Skeletal muscle cell (primary cell): ENCODE data around the gene NOP9.
A peak's percentile ranks its signal among the peaks of the same experiment; 100 is the strongest.

Experiments used
- DNase-seq: peaks from one replicate; pipeline ENCODE4 v3.0.0-alpha.2; 2010; ENCODE audit warnings: low read depth
- H3K4me3 ChIP-seq: 2 replicates; pipeline ENCODE4 v1.5.1; 2011; ENCODE audit warnings: low read depth, mild to moderate bottlenecking, control low read depth, low read length, moderate library complexity

Gene NOP9

DNA sequence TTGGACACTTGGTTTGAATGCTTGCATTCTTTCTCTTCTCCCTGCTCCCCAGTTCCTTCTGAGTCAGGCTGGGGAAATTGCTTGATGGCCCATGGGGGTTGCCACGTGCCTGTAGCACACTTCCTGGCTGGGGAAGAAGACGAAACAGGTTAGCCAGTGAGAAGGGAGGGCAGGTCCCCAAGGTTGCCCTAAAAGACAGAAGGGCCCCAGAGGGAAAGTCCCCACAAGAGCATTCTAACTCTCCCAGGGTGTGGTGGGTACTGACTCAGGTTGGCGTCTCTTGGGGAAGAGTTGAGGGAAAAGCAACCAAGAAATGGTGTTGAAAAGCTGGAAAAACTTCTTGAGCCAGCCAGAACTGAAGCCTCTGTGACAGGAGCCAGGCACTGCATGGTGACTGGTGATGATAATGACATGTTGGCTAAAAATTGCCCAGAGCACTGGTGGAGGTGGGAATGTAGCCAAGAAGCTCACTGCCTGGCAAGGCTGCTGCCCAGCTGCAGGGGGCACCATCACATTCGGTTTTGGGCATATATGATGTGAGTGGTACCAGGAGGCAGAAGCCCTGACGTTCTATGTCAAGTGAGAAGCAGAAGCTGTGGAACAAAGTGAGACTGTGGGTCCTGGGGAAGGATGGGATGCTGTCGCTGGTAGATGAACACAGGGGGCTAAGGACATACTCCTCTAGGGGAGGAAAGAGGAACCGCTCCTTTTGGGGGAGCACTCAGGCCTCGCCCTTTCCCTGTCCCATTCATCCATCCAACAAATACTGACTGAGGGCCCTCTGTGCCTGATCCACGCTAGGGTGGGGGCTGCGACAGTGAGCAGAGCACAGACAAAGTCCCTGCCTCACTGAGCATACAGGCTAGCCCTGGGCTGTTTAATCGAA lies 20.1 kb upstream of the NOP9 start:
- no peak for DNase-seq
- no peak overlapping the region for H3K4me3 ChIP-seq

- H3K4me3 ChIP-seq, result no peak overlapping the region
These were observed 18.7 kb upstream of the NOP9 start for GRCh38 chr14:24280797-24281460.

DNA sequence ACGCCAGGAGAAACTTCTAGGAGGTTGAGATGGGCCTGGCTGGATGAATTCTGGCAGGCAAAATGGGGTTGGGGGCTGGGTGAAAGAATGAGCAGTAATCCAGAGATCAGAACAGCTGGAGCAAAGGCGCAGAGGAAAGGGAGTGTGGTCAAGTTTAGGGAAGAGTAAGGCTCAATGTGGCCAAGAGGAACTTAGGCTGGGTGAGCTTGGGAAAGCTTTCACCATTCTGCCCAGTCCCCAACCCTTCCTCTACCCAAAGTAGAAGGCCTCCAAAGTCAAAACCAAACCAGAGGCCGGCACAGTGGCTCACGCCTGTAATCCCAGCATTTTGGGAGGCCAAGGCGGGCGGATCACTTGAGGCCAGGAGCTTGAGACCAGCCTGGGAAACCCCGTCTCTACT lies 18.0 kb upstream of the NOP9 start:
- no peak for DNase-seq
- H3K4me3 ChIP-seq, result no peak overlapping the region

More at GRCh38 chr14:24280797-24281460, 18.7 kb upstream of the NOP9 start:
- no peak for DNase-seq

- DNase-seq, result no peak
- H3K4me3 ChIP-seq, result no peak overlapping the region
These were observed 16.9 kb upstream of the NOP9 start for GRCh38 chr14:24282736-24283135.

- no peak for DNase-seq
- H3K4me3 ChIP-seq, result no peak overlapping the region
These were observed 15.7 kb upstream of the NOP9 start for GRCh38 chr14:24283796-24284460.

DNA sequence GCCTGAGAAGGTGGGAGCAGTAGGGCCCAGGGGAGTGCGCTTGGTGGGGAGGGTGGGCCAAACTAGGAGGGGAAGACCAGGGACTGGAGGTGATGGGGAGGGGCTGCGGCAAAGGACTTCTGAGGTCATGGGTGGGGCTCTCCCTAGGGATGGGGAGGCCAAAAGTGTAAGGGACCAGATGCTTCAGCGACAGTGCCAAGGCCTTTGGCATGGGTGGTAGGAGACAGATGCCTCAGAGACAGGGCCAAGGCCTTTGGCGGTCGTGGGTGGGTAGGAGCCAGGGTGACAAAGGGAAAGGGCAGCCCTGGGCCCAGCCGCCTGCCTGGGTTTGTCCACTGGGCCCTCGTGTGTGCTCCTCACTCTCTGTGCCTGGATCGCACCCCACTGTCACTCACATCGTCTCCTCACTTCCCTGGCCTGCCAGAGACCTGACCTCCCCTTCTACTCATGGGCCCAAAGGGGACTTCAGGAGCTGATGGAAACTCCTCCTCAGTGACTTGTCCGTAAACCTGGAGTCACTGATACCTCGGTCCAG lies 15.1 kb upstream of the NOP9 start:
- no peak for DNase-seq
- H3K4me3 ChIP-seq, result no peak overlapping the region

GRCh38 chr14:24285351-24285750 lies 14.3 kb upstream of the NOP9 start:
- DNase-seq, result no peak
- H3K4me3 ChIP-seq, result no peak overlapping the region

DNA sequence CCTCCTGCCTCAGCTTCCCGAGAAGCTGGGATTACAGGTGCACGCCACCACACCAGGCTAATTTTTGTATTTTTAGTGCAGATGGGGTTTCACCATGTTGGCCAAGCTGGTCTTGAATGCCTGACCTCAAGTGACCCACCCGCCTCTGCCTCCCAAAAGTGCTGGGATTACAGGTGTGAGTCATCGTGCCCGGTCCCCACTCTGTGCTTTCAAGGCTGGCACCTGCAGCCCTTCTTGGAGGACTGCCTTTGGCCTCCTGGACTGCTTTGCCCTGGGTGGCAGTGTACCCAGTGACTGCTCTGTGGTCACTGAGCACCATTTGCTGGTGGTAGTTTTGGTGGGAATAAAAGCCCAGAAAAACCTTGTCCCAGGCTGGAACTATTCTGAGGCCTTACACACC lies 12.7 kb upstream of the NOP9 start:
- DNase-seq, result no peak
- H3K4me3 ChIP-seq, result no peak overlapping the region

DNA sequence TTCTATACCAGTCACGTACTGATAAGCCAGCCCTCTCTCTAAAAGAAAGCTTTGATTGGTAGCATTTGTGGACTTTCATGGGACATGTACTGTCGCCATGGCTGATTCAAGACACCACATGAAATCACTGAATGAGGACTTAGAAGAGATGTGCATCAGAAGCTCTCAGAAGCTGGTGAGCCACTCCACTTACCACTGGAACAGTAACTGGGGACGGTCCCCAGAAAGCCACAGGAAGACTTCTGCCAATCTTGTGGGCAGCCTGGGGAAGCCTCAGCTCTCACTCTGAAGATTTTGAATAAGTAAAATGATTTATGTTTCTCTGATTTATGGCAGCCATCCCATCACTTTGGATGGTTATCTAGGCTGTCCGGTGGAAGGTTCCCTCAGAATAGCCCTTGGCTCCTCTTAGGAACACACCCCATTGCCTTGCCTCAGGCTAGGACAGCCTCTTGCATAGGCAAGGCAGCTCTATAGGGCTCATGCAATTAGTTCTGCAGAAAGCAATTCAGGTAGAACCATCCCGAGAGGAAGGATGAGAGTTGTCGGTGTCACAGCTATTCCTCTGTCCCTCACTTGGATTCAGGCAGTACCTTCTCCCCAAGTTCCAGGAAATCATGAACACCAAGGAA lies 9.9 kb upstream of the NOP9 start:
- DNase-seq, result no peak
- H3K4me3 ChIP-seq, result no peak overlapping the region

- no peak overlapping the region for H3K4me3 ChIP-seq
- no peak for DNase-seq
These were observed 8.9 kb upstream of the NOP9 start for GRCh38 chr14:24290746-24291145.

DNA sequence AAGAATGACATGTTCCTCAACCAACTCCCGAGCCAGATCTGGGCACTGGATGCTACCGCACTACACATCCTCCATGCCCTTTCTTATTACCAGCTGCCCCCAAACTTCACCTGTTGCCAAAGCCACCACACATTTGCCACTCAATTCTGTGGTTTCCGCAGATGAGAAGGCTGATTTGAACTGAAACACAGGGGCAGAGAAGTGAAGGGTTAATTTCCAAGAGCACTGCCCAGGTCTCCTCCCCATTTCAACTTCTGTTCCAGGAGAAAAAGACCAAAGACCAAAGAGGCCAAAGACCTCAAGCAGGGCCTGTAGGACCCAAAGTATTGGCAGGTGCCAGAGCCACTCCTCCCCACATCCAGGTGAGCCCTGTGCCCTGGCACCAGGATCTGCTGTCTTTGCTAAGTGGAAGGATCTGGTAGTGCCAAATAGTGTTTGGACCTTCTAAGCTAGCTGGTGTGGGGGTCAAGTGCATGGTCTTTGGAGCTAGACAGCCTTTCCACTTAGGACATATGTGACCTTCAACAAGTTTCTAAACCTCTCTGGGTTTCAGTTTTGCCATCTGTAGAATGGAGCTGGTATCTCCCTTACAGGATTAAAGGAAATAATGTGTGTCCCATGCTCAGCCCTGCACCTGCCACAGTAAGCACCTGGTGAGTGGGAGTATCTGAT lies 8.1 kb upstream of the NOP9 start:
- H3K4me3 ChIP-seq, result no peak overlapping the region

DNA sequence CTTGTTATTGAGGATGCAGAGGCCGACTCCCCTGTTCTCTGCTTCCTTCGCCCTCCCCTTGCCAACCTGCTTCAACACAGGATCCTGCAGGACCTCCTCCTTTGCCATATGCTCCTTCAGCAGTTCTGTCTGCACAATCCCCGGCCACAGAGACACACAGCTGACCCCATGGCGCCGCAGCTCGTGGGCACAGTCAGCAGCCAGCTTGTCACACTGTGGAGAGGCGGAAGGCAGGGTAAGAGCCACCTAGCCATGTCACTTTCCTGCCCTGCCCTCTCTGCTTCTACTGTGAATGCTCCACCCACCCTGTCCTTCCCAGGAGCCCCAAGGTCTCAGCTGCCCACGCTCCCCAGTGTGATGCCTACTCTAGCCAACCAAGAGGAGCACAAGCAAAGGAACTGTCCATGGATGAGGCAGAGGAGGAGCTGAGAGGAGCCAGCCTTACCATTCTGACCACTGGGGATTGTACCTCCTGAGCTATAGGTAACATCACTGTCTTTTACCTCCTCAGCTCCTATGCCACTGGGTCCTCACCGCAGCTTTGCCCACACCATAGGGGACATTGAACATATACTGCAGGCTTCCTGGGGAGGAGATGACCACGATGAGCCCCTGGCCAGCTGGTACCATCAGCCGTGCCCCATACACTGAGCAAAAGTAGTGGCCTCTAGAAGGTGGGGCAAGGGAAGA lies 7.4 kb upstream of the NOP9 start:
- no peak overlapping the region for H3K4me3 ChIP-seq
- no peak for DNase-seq

More for the DNA sequence above, 8.1 kb upstream of the NOP9 start:
- no peak for DNase-seq

DNA sequence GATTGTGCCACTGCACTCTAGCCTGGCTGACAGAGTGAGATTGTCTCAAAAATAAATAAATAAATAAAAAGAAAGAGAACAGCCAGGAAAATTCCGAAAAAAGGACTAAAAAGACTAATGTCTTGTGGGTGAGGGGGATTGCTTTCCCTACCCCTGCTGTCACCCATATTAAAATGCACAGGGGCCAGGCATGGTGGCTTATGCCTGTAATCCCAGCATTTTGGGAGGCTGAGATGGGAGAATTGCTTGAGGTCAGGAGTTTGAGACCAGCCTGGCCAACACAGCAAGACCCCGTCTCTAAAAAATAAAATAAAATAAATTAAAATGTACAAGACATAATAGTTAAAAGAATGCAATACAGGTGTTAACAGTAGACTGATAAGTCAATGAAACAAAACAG lies 6.1 kb upstream of the NOP9 start:
- no peak for DNase-seq
- no peak overlapping the region for H3K4me3 ChIP-seq

DNA sequence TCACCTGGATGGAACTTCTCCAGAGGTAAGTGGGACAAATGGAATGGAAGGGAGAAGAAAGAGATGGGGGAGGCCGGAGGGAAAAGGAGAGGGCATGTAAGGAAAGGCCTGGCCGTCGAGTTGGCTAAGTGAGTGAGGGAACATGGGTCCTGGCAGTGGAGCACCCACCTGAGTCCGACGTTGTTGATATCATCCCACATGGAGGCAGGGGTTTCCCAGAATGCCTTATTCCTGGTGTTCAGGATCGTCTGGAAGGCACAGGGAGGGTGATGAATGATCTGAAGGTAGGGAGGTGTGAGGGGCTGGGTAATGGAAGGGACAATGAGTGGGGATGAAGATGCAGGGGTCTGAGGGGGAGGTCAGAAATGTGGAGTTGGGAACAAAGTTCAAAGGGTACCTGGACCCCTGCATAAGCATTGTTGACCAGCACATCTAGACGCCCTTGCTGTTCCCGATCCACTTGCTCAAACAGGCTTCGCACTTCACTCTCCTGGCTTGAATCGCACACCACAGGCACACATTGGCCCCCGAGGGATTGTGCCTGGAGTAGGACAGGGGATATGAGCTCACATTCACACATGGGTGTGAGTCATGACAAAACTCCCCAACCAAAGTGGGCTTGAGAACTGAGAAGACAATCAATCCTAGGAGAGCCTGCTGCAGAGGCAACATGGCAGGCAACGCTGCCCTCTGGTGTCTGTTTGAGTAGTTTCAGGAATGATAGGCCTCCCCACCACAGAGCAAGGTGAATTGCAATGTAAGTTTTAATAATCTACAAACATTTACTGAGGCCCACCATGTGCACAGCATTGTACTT lies 3.1 kb upstream of the NOP9 start:
- peak; percentile 86 for DNase-seq
- no peak overlapping the region for H3K4me3 ChIP-seq

GRCh38 chr14:24297190-24297964 lies 2.3 kb upstream of the NOP9 start:
- no peak overlapping the region for H3K4me3 ChIP-seq
- DNase-seq, result no peak

- no peak for DNase-seq
- H3K4me3 ChIP-seq, result peak overlapping the region; percentile 90
These were observed 777 bp upstream of the NOP9 start for GRCh38 chr14:24298892-24299254.

- DNase-seq, result no peak
- peak overlapping the region; percentile 90 for H3K4me3 ChIP-seq
These were observed 803 bp downstream of the NOP9 start for GRCh38 chr14:24300326-24300980.
